Stimulated activated CD8-positive, alpha-beta memory T cell treated with anti-CD3 and anti-CD28 coated beads, Interleukin-12 subunit alpha, Interleukin-12 subunit beta, amount 100 ng/mL, for 24 hours (primary cell): Measurements from ENCODE around the gene ADAM12.

Experiments used
- DNase-seq: peaks from one replicate; pipeline ENCODE4 v3.0.0-alpha.2; 2020; ENCODE audit errors: extremely low read depth

Gene ADAM12, protein sequence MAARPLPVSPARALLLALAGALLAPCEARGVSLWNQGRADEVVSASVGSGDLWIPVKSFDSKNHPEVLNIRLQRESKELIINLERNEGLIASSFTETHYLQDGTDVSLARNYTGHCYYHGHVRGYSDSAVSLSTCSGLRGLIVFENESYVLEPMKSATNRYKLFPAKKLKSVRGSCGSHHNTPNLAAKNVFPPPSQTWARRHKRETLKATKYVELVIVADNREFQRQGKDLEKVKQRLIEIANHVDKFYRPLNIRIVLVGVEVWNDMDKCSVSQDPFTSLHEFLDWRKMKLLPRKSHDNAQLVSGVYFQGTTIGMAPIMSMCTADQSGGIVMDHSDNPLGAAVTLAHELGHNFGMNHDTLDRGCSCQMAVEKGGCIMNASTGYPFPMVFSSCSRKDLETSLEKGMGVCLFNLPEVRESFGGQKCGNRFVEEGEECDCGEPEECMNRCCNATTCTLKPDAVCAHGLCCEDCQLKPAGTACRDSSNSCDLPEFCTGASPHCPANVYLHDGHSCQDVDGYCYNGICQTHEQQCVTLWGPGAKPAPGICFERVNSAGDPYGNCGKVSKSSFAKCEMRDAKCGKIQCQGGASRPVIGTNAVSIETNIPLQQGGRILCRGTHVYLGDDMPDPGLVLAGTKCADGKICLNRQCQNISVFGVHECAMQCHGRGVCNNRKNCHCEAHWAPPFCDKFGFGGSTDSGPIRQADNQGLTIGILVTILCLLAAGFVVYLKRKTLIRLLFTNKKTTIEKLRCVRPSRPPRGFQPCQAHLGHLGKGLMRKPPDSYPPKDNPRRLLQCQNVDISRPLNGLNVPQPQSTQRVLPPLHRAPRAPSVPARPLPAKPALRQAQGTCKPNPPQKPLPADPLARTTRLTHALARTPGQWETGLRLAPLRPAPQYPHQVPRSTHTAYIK

DNA sequence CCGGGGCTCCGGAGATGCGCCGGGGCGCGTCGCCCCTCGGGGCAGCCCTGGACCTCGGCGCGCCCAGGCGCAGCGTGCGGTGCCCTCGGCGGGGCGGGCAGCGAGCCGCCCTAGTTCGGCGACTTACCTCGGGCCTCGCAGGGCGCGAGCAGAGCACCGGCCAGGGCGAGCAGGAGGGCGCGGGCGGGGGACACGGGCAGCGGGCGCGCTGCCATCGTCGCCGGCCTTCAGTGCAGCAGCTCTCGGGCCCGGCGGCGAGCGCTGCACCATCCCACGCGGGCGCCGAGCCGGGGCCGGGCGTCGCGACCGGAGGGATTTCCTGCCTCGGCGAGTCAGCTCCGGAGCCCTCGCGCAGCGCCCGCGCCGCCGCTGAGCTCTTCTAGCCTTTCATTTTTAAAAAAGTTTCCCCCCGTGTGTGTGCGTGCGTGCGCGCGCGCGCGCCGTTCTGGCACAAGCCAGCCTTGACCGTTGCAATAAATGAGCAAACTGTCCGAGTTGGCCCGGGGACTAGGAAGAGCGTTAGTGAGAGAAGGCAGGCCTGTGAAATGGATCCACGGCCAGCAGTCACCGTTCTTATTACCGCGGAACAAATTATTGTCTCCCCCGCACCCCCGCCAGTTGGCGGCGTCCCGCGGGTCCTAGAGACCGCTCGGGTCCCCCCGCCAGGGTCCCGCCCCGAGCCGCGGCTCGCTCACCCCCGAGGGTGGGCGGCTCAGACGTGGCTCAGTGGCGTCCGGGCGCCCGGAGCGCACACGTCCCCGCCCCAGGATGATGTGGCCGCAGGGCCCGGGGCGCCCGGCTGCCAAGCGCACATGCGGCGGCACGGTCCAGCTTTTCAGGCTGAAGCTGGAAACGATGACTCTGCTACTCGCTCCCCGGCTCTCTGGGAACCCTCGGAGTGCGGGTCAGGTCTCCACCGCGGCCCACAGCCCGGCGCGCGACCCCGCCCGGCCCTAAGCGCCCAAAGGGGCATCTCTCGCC, at the start of gene ADAM12:
TSS of gene ADAM12 (minus strand) at position 547 of the 981 bp plus-strand sequence. CDS start at position 215, 332 bp downstream.
- no peak for DNase-seq

DNA sequence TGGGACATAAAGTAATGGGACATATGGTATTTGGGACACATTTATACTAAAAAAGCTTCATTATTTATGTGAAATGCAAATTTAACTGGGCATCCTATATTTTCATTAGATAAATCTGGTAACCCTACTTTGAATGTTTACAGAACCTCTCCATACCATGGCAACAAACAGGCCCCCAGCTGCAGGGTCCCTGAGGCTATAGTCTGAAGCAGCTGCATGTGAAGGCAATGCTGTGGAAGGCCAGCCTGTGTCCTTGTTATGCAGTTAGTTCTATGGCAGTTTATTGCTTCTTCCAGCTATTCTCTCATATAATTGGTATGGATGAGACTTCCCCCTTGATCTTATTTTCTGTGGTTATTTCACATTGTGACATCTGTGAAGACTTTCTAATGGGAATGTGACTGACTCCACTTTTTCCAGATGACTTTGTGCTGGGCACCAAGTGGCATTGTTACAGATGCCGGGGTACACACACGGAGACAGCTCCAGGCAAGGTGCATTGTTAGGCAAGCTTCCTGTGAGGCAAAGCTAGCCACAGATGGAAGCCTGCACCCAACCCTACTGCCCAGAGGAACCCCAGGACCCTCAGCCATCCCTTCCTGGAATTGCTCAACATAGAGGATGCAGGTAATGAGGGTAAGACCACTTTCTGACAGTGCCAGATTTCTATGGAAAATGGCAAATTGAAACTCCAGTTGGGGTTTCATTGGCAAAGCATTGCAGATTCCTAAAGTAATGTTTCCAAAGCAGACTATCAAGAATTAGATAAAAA, 49.5 kb upstream of the ADAM12 start:
- no peak for DNase-seq

DNA sequence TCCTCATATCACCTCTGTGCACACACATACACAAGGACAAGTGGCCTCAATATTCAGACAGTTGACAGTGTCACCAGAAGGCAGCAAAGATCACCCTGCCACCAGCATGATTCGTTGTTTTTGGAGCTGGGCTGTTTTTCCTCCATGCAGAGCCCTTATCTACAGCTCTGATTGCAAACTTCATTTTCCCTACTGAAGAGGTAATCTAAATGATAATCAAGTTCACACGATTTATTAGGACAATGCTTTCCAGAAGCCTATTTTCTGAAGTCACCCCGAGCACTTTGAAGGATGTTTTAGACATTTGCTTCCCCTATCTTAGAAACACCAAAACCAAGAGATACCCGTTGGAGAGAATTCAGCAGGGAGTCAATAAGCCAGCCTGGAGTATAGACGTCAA, 46.0 kb upstream of the ADAM12 start:
- no peak for DNase-seq

DNA sequence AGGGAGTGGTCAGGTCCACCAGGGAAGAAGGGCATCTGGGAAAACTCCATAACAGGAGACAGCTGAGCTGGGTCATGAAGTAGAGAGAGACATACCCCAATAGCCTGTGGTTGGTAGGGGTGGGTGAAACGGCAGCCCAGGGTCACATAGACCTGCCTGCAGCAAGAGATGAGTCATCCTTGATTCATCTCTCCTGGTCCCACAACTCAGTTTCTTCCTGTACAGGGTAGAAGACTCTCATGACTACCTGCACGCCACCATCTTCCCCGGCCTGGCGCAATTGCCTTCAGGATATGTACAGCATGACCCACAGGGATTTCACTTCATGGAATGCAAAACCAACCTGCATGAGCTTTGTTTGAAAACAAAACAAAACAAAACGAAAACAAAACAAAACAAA, 45.1 kb upstream of the ADAM12 start:
- no peak for DNase-seq

DNA sequence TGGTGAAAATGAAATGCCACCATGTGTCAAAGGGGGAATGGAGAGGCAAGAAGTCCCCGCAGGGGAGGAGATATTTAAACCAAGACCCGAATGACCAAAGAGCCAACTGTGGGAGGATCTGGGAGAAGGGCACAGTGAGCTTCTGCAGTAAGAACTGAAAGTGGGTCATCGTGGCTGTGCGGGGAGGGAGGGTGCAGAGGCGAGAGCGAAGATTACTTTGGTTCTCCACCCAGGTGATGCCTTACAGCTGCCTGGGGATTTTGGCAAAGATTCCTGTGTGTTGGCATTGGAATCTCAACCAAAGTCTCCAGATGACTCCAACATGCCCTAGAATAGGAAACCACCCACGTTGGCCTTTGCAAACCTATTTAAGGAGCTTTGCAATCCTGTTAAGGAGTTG, 44.2 kb upstream of the ADAM12 start:
- no peak for DNase-seq

DNA sequence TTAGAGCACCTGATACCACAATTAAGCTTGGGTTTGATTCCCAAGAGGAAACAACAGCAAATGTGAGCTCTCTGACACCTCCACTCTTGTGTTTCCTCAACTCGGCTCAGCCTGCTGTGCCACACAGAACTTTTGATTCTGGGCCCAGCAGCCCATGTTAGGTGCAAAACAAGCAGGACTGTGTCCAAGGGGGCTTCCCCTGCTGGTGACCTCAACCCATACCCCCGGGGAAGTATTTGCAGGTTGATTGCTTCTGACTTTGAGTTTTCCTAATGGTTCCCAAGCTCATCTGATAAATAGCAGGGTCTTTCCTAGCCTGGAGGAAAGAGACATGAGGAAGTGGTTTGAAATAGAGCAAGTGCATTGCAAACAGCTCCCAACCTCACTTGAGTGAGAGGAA, 43.5 kb upstream of the ADAM12 start:
- DNase-seq, result no peak

DNA sequence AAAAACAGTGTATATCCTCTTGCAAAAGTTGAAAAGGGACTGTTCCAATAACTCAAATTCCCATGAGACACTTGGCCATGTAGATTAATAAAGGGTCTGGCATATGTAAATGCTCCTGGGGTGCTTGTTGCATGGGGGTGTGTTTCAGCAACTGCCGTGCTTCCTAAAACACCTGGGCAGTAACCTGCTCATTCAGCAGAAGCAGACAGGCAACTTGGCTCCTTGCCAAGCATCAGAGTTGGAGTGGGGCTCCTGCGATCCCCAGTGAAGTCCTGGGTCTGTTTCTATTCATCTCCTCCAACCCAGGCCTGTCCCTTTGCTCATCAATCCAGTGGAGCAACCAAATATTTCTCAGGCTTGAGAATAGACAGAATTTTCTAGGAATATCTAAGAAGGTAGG, 42.2 kb upstream of the ADAM12 start:
- DNase-seq, result no peak

DNA sequence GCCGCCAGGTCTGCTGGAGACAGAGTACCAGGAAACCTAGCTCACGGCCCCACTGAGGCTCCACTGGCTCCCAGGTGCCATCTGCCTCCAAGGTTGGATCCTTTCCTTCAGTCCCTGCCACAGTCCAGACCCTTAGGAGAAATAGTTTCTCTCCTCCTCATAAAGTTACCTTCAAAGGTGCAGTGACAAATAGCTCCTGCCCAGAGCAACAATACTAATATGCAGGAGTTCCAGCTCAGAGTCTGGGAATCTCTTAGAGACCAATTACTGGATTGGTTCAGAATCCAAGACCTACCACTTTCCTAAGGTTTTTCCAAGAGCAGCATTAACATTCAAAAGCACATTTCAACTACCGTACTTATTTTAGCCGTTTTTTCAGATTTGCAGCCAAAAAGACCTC, 41.0 kb upstream of the ADAM12 start:
- DNase-seq, result no peak

DNA sequence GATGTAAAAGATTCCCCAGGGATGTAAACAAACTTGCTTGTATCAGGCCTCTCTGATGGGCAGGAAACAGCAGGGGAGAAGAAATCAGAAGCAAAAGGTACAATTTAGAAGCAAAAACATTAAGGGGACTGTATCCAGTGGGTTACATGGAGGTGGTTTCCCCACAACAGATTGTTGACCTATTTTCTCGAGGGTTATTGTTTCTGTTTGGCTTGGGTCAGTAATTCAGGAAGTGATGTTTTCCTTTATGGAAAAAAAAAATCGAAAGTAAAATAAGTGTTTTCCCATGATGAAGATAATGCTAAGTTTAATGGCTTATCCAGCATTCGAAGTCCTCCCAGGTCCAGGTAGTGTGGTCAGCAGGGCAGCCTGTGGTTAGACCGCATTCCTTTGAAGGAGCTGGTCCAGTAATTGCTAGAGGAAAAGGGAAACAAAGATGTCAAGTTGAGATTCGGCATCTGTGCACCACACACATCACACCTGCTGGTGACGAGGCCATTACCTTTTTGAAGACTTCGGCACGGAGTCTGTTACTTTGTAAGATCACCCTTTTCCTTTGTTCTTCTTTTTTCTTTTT, 37.3 kb upstream of the ADAM12 start:
- DNase-seq, result no peak

DNA sequence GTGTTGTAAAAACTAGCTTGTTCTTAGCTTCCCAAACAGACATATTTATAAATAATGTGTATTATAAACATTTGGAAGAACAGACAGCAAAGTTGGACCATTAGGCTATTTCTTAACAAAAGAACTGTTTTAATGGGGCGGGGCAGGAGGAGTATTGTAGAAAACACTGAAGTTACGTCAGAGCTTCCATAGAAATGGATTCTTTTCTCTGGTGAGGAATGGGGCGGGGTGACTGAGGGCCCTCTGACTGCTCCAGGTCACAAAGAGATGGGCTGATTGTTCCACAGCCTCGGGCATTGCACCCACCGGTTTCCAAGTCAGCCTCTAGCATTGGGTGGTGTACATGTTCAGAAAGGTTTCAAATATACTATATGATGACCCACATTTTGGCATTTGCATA, 36.8 kb upstream of the ADAM12 start:
- no peak for DNase-seq

DNA sequence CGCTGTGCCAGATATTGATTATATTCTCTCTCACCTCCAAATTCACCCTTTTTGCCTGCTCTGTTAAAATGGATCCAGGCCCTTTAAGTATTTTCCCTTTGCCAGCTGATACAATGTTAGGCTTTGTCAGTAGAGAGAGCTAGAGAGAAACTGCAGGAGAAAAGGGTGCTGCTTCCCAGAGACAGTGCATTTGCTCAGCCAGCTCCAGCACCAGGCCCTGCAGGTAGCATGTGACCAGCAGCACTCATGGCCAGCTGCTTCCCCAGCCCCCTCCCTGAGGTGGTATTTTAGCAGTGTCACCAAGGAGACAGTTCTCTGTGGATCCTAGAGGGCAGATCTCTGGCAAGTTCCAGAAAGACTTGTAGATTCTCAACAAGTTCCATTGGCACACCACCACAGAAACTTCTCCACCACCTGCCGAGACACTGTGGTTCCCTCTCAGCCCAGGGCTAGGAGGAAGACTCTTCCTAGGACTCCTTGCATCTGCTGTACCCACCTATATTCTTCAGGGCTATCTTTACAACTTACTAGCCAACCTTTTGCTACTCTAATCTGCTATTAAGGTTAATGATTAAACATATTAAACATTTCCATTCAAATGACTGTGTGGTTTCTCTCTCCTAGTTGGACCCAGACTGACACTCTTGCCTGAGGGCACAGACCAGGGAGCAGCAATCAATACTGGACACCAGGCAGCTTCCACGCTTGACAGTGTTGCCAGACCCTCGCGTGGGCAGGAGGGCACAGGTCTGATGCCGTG, 35.6 kb upstream of the ADAM12 start:
- DNase-seq, result no peak

DNA sequence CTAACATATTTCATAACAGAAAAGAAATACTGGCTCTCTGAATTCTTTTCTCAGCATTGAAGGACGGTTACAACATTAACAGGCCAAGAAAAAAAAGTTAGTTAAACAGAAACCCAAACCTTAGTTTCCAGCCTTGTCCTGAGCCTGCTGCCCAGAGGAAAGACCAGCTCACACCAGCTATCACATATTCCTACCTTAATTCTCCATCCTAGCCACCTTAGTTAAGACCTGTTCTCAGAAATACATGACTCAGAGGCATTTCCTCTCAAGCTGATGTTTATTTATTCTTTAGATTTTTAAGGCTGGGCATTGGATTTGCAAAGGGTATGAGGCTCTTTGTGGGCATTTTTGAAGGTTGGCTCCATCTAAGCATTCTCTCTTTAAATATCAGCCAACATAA, 34.3 kb upstream of the ADAM12 start:
- no peak for DNase-seq

DNA sequence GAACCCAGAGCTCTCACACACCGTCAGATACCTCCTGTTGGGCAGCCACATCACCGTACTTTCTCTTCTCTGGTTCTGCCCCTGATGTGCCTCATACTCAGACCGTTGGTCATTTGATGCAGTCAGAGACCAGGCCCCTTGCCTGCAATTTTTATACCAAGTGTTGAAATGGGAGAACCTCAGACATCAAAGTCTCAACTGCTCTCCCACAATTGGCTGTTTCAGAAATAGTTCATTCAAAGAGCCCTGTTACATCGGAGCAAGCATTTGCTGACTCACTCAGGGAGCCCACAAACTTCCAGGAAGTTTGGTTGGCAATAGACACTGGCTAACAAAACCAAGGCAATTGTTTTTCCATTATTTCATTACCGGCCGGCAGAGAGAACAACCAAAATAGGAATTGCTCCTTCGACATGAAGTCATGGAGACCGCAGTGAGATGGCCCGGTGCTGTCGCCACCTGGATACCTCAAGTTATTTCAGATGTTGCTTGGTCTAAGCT, 33.5 kb upstream of the ADAM12 start:
- DNase-seq, result no peak

DNA sequence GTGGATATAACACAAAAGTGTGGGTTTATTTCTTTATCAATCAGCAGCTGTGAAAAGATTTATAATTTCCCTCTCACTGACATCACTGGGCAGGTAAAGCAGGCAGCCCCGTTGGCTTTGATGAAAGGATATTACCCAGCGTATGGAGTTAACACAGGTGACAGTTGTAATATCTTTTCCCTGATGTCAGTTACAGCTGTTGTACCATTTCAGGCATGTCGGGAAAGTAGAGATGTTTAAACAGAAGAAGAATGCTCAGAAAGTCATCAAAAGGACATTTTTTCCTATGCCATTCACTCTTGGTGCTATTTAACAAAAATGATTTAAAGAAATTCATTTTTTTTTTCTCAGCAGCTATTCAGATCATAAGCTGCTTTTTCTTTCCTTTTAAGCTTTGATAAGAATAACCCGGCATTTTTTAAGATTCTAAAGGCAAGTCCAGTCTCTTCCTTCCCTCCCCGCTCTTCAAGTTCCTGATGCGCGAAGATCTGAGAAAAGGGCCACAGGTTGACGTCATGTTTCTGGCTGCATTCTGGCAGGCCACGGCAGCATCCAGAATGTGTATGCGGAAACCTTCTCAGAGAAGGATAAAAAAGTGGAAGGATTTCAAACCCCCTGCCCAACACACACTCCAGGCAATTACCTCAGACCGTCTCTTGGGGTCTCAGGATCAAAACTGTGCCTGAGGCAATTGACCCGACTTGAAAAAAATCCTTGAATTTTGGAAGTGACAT, 32.5 kb upstream of the ADAM12 start:
- no peak for DNase-seq

DNA sequence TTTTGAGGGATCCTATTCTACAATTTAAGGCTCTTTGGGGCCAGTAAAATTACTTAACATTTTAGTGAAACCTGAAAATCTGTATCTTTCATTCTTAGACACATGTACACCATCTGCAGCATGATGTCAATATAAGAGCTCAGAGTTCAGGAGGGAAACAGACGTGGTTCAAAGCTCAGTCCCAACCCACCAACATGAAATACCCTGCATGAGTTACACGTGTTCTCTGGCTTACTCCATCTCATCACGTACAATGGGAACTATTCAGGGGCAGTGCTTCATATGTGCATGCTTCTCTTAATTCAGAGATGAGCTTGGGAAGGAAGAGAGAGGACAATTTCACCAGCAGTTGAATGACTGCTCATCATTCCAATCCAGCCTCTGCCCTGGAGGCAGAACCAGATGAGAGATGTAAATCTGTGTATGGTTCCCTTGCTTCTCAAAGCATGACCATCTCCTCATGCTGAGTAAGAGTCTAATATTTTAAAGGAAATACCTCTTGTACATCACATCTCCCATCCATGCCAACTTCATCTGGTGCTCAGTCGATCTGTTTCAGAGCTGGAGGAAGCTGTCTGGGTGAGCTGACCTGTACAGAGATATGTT, 29.0 kb upstream of the ADAM12 start:
- DNase-seq, result no peak

DNA sequence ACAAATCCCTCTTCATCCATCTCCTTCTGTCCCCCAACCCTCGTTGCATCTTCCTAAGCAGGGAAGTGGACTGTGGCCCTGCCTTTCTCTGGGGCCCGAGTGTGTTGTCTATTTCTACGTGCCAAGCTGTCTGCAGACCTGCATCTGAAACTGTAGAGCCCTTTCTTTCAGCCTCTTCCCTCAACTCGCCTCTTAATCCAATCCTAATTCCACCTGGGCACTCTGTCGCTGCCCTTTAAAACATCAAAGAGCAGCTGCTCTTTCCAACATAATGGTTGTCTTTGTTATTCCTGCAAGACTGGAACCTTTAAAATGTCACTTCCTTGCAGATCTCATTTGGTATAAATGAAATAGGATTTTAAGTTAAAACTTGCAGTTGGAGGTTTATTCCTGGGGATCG, 21.5 kb upstream of the ADAM12 start:
- DNase-seq, result no peak

DNA sequence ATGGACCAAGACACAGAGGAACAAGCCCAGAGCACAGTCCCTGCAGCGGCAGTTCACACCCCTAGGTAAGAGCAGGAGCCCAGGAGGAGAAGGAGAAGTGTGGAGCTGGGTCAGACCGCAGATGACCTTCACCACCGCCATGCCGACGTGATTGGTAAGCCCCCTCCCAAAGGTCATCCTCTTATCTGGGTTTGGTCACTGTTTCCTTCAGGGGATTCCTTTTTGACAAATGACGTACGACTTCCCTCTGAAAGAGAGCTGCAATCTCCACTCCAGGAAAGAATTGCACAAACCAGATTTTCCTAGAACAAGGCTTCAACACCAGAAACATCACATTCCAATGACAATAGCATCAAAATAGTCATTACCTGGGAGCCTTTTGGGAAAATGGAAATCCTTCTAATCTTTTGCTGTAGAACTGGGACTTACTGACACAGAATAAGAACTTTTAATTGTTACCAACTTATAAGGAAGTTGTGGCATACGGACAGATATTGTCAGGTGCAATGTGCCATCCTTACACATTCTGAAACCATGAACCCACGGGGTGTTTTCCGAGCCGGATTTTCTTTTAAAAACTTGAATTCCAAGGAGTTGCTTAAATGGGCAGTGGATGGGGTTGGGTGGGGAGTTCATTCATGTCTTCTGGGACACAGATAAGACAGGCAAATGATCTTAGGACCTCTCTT, 20.8 kb upstream of the ADAM12 start:
- no peak for DNase-seq

DNA sequence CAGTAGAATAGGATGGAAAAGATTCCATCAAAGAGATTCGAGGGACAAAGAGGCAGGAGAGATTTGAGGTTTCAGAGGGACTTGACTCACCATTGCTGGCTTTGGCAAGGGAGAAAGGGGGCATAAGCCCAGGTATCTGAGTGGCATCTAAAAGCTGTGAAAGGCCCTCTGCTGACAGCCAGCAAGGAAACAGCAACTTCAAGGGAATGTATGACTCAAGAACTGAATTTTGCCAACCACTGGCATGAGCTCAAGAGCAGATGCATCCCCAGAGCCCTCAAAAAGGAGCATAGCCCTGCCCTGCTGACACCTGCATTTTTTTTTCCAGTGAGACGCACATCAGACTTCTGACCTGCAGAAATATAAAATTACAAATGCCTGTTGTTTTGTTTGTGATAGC, 19.6 kb upstream of the ADAM12 start:
- DNase-seq, result no peak
